SK-N-SH (cell line): ENCODE data around the gene CAPRIN2.

Experiments used
- CHD2 ChIP-seq: fragments of 150-350 bp; IDR thresholded peaks from 2 replicates; pipeline ENCODE4 v1.6.1; 2018; ENCODE audit warnings: low read length; ENCODE audit not compliant: partially characterized antibody
- CTCF ChIP-seq: fragments of 200-600 bp; sonication (generic); IDR thresholded peaks from 2 replicates; pipeline ENCODE4 v1.6.1; 2017; ENCODE audit warnings: antibody characterized with exemption, mild to moderate bottlenecking, moderate library complexity
- EP300 ChIP-seq, 2 experiments: IDR thresholded peaks; 2 replicates each; pipeline versions ENCODE4 v1.4.0 to v1.6.1; 2012; ENCODE audit warnings: borderline replicate concordance in 1 of 2, low read depth in 1 of 2, low read length in 1 of 2
- GATA2 ChIP-seq: sonication (generic); formaldehyde crosslinking; IDR thresholded peaks from 2 replicates; pipeline ENCODE4 v1.5.0; 2020; ENCODE audit warnings: mild to moderate bottlenecking, missing genetic modification reagents
- POLR2AphosphoS5 ChIP-seq: IDR thresholded peaks from 2 replicates; pipeline ENCODE4 v1.6.1; 2012; ENCODE audit warnings: low read depth, low read length
- RCOR1 ChIP-seq: fragments of 150-350 bp; IDR thresholded peaks from 2 replicates; pipeline ENCODE4 v1.6.1; 2017; ENCODE audit warnings: antibody characterized with exemption, low read length
- RFX5 ChIP-seq: IDR thresholded peaks from 2 replicates; pipeline ENCODE4 v1.6.1; 2012; ENCODE audit warnings: mild to moderate bottlenecking, improper control_type of control experiment, low read length
- TAF1 ChIP-seq: IDR thresholded peaks from 2 replicates; pipeline ENCODE4 v1.6.1; 2012; ENCODE audit warnings: low read depth, mild to moderate bottlenecking, low read length, moderate library complexity, borderline replicate concordance
- TCF12 ChIP-seq: IDR thresholded peaks from 2 replicates; pipeline ENCODE4 v1.4.0; 2012
- TF ChIP-seq, protein P1 (sequence below): IDR thresholded peaks from 2 replicates; pipeline ENCODE4 v1.6.1; 2012; ENCODE audit warnings: mild to moderate bottlenecking, low read depth, low read length, moderate library complexity

DNA sequence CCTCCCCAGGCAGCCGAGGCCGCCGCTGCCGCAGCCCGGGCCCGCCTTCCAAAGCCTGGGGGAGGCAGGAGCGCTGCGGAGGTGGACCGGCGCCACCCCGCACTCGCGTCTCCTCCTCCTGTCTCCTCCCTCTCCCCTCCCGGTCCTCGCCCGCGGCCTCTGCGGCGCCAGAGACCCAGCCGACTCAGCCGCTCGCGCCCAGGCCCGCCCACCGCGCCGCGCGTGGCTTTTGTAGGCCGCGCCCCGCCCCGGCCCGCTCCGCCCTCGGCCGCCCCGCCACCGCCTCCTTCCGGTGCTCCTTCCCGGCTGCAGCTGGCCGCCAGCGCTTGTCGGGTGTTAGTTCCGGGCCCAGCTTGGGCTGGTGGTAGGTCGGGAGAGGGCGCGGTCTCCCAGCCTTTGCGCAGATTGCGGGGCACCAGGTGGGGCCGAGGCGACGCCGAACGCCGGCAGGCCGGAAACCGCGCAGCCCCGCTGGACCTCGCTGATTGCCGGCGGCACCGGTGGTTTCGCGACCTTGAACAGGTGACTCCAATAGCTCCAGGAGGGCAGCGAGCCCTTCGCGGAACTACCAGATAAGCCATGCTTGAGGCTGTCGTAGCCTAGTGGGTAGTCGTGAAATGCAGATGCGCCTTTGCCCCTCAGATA lies at the start of gene CAPRIN2:
- no peak for TF ChIP-seq RCOR1
- peak; percentile 41 for TF ChIP-seq CTCF
- TF ChIP-seq, protein P1, sequence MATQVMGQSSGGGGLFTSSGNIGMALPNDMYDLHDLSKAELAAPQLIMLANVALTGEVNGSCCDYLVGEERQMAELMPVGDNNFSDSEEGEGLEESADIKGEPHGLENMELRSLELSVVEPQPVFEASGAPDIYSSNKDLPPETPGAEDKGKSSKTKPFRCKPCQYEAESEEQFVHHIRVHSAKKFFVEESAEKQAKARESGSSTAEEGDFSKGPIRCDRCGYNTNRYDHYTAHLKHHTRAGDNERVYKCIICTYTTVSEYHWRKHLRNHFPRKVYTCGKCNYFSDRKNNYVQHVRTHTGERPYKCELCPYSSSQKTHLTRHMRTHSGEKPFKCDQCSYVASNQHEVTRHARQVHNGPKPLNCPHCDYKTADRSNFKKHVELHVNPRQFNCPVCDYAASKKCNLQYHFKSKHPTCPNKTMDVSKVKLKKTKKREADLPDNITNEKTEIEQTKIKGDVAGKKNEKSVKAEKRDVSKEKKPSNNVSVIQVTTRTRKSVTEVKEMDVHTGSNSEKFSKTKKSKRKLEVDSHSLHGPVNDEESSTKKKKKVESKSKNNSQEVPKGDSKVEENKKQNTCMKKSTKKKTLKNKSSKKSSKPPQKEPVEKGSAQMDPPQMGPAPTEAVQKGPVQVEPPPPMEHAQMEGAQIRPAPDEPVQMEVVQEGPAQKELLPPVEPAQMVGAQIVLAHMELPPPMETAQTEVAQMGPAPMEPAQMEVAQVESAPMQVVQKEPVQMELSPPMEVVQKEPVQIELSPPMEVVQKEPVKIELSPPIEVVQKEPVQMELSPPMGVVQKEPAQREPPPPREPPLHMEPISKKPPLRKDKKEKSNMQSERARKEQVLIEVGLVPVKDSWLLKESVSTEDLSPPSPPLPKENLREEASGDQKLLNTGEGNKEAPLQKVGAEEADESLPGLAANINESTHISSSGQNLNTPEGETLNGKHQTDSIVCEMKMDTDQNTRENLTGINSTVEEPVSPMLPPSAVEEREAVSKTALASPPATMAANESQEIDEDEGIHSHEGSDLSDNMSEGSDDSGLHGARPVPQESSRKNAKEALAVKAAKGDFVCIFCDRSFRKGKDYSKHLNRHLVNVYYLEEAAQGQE = peak; percentile 23; the same call in 1 of the 2 replicates
- peak; percentile 75 for TF ChIP-seq TAF1
- TF ChIP-seq POLR2AphosphoS5 = peak; percentile 79
- TF ChIP-seq RFX5 = no peak
- TF ChIP-seq EP300 (IDR thresholded peaks at IDR 0.05; ENCODE audit: borderline replicate concordance in 1 of 2, low read depth in 1 of 2, low read length in 1 of 2) = no peak
- peak; percentile 57 for TF ChIP-seq TCF12
- peak; percentile 10 for TF ChIP-seq CHD2
- TF ChIP-seq GATA2 (CRISPR knock-in tag) = peak; percentile 89
